Measurements from ENCODE around the gene ZNF19.

The ZNF19 gene

GRCh38 chr16:71484006-71484893 lies 4.9 kb downstream of the ZNF19 start:
- DNase-seq, result peak; percentile 91

DNA sequence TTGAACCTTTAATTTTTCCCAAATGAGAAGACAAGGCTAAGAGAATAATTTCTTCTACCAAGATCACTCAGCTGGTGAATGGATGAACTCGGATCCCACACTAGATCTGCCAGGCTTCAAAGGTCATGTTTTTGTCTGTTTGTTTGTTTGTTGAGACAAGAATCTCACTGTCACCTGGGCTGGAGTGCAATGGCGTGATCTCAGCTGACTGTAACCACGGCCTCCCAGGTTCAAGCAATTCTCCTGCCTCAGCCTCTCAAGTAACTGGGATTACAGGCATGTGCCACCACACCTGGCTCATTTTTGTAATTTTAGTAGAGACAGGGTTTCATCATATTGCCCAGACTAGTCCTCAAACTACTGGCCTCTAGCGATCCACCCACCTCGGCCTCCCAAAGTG lies 6.6 kb downstream of the ZNF19 start:
- no peak for DNase-seq

DNA sequence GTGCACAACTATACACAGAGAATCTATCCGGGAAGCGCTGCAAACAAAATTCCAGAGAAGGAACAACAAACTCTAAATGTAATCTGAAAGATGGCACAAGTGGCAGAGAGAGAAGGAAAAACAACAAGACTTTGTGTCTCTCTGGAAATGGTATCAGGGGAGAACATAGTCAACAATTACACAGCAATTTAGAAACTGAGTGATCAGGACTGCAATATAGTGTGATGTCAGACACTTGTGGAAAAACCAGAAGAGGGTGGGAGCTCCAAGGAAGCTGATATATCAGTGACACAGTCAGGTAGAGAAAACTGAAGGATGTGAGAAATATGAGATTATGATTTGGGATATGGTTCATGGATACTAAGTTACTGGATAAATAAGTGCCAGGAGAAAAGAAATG lies 8.2 kb downstream of the ZNF19 start:
- no peak for DNase-seq

- peak; percentile 63 for DNase-seq
These were observed 9.7 kb downstream of the ZNF19 start for GRCh38 chr16:71479420-71479819.

DNA sequence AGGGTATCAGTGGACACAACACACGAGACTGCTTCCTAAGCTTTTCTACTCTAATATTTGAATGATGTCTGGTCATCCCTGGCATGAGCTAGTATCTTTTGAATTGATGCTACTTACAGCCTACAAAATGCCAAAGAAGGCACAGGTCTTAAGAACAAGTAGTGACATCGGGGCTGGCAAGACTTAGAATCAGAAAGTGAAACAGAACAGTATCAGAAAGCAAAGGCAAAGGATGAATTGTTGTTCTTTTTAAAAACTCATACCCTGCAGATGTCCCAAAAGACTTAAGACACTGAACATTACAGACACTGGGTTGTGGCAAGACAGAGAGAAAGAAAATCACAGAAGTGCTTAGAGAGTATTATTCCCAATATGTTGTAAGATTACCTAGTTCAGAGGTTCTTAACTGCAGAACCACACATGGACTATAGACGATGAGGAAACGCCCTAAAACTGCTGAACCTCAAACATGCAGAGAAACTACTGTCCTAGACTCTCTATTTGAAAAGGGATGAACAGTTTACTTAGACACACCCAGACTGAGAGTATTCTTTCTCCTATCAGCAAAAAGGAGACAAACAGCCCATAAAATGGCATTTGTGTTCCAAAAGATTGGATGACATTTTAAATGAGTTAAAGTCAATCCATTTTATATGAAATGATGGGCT lies 12.5 kb downstream of the ZNF19 start:
- DNase-seq, result no peak

DNA sequence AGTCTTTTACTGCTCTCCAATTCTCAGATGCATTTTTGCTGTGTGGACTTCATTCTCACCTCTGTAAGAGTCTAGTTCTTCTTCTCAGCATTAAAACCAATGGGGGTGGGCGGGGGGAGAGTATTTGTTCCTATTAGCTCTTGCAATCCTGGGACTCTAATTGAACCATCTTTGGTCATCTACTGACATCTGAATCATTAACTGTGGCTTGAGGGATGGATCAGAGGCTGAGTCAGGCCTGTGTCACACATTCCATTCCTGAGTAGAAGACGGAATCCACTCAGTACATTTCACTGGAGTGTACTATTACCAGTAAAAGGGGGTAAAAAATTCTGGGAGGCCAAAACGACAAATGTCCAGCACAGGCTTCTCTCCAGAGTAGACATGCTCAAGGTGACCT lies 14.3 kb downstream of the ZNF19 start:
- DNase-seq, result no peak

GRCh38 chr16:71473891-71474290 lies 15.2 kb downstream of the ZNF19 start:
- DNase-seq, result no peak

DNA sequence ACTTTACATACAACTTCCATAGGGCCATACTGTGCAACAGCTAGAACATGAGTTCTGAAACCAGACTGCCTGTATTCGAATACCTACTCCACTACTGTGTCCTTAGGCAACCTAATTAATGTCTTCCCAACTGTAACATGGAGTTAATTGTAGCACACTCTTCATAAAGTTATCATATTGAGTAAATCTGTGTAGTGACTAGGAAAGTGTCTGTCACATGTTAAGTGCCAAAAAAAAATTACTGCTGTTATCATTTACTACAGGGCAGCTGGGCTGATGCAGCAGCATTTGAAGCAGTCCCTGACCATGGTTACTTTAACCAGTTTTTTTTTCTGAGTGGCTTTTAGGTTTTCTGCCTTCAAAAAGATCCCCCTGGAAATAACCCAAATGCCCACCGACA lies 16.2 kb downstream of the ZNF19 start:
- no peak for DNase-seq

DNA sequence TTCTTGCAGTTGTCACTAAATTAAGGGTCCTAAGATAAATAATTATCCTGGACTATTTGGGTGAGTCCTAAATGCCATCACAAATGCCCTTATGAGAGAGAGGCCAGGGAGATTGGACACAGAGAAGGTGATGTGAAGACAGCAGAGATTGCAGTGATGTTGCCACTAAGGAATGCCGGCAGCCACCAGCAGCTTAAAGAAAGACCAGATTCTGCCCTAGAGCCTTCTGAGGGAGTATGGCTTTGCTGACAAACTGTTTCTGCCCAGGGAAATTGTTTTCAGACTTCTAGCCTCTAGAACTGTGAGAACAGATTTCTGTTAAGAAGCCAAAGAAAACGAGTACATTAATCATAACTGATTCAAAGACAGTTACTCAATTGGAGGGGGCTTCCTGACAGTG lies 17.1 kb downstream of the ZNF19 start:
- DNase-seq, result no peak

DNA sequence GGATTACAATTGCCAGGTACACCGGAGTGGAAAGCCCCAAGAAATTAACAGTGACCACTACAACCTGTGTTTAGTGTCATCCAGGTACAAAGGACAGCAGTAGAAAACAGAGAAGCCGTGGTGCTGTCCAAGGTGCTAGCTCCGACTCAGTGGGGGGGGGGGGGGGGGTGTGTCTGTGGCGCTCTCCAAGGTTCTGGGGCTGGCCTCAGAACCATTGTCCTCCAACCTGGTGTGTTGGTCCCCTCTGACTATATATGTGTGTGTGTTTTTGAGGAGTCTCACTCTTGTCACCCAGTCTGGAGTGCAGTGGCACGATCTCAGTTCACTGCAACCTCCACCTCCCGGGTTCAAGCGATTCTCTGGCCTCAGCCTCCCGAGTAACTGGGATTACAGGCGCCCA lies 21.3 kb downstream of the ZNF19 start:
- no peak for DNase-seq

- no peak for DNase-seq
These were observed 24.9 kb downstream of the ZNF19 start for GRCh38 chr16:71464231-71464630.

DNA sequence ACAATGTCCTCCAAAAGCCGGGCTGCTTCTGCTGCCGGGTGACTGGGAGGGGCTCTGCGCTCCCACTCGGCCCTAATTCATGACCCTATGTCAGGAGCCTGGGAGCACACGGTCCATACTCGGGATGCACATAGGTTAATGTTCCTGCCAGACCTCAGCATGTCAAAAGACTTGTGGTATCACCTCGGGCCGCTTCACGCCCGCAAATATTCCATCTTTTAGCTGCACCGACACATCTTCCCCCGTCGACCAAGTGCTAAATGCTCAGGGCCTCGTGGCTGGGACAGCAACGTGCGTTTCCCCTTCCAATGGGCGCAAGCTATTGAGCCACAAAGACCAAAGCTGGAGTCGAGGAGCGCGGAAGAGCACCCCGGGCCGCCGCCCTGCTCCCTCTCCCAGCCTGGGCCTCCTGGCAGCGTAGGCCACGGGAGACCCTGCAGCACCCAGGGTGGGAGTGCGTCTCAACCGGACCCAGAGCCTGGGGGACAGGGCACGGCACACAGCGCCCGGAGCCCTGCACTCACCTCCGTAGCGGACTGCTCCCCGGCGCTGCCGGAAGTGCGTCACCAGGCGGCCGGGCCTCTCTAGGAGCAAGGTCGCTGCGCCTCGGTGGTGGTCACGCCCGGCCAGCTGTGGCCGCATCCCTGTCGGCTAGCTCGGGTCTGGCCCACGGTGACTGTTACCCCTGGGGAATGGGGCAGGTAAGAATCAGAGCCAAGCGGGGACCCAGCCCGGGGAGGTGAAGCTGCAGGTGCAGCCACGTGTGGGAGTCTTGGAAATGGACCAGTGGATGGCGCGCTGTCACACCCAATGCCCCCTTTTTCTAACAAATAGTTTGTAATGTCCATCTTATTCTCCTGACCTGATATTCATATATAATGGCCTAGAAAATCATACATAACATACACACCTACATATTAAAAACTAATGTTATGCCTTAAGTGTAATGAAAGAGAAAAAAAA lies 27.2 kb downstream of the ZNF19 start, which contains the start of gene ZNF23:
Gene ZNF23 (minus strand): TSS at position 562 of the 963 bp plus-strand sequence. CDS start 5,451 bp downstream, outside the sequence.
- DNase-seq, result peak; percentile 81

- no peak for DNase-seq
These were observed 28.2 kb downstream of the ZNF19 start for GRCh38 chr16:71460941-71461340.

- DNase-seq, result no peak
These were observed 28.9 kb downstream of the ZNF19 start for GRCh38 chr16:71460236-71460635.

- no peak for DNase-seq
These were observed 29.6 kb downstream of the ZNF19 start for GRCh38 chr16:71459510-71459909.

DNA sequence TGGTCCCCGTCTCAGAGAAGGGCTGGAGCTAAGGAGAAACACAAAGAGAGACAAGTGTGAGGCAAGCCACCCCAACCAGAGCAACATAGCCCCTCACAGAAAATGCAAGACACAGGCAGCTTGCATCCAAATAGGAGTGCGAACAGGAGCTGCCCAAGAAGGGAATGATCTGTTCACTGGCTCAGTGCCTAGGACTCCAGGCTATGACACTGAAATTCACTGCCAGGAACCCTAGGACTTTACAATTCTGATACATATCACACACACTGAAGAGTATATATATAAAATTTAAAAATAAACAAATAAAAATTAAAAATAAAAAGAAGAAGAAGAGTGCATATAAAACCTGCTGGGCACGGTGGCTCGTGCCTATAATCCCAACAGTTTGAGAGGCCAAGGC lies 32.3 kb downstream of the ZNF19 start:
- DNase-seq, result no peak

DNA sequence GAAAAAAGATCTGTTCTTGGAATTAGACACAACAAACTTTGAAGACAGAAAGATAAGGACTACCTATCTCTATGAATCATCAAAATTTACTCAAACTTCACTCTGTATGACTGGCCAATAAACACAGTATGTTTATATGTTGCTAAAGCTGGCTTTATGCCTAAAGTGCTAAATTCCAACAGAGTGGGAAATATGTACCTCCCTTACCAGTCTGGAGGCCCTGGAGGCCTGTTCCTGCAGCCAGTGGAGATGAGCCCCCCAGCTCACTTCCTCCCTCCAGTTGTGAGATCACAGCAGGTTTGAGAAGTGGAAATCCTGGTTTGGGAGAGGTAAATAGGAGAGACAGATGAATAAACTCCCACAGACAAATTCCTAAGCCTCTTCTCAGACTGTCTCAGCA lies 36.1 kb downstream of the ZNF19 start:
- no peak for DNase-seq

DNA sequence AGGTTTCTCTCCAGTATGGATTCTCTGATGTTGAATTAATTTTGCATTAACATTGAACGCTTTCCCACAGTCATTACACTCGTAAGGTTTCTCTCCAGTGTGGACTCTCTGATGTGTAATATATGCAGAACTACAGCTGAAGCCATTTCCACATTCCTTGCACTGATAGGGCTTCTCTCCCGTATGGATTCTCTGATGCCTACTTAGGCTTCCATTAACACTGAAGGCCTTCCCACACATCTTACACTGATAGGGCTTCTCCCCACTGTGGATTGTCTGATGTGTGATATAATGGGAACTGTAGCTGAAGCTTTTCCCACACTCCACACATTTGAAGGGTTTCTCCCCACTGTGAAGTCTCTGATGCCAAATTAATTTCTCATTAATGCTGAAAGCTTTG lies 40.1 kb downstream of the ZNF19 start:
- no peak for DNase-seq

DNA sequence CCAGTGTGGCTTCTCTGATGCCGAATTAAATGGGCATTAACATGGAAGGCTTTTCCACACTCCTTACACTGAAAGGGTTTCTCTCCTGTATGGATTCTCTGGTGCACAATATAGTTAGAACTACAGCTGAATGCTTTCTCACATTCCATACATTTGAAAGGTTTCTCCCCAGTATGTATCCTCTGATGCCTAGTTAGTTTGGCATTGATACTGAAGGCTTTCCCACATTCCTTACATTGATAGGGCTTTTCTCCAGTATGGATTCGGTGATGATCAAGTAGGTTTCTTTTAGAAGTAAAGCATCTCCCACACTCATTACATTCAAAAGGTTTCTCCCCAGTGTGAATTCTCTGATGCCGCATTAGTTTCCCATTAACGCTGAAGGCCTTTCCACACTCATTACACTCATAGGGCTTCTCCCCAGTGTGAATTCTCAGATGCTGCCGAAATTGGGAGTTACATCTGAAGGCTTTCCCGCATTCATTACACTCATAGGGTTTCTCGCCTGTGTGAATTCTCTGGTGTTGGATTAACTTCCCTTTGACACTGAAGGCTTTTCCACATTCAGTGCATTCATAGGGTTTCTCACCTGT lies 40.8 kb downstream of the ZNF19 start:
- no peak for DNase-seq

DNA sequence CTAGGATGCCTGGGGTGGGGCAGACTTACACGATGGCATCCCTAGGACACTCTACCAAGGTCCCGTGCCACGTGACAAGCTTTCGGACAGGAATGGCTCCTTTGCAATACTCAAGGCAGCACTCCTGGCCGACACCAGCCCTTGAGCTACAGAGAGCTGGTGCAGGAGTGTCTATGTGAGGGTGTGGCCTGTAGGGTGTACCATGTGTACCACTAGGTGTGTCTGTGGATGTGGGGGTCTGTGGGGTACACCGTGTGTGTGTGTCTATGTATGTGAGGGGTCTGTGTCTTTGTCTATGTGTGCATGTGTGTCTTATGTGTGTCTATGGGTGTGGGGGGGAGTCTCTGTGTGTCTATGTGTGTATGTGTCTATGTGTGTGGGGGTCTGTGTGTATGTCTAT lies 45.4 kb downstream of the ZNF19 start:
- DNase-seq, result no peak

- no peak for DNase-seq
These were observed 47.1 kb downstream of the ZNF19 start, which contains the start of gene TLE7 for GRCh38 chr16:71442051-71442440. Gene TLE7, minus strand, starts transcription at chr16:71442054. Its CDS starts 8,730 bp downstream, at chr16:71433324.

DNA sequence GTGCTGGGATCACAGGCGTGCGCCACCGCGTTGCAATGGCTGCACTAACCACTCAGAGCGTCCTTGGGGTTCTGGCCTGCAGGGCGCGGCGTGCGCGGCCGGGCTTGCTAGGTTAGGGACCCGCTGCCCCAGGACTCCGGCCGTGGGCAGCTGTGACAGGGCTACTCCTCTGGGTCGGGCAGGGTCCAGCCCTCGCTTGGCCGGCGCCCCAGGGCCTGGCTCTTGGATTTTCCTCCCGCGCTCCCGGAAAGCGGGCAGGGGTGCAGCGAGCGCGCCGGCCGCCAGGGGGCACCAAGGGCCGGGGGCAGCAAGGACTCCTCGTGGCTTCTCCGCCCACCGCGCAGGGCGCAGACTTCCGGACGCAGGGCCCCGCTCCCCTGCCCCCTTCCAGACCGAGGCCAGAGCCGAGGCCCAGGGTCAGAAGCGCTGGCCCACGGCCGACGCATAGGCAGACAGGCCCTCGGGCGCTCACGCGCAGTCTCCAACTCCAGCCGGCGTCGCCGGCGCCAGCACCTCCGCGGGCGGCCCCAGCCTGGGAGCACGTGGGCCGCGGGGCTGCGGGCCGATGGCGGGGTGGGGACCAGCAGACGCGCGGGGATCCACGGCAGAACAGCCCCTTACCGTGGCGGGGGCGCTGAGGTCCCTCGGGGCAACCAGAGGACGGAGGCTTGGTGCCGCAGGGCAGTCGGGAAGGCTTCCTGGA lies 47.6 kb downstream of the ZNF19 start:
- peak; percentile 34 for DNase-seq
